Activated CD4-positive, CD25-positive, alpha-beta regulatory T cell treated with anti-CD3 and anti-CD28 coated beads, Interleukin-2, amount 50 U/mL, for 16 hours (primary cell): ENCODE results near the gene TAS2R39.
"Not testable (repeated sequence)": the region's sequence is repeated elsewhere in the genome, so short reads cannot be mapped to it uniquely, and the experiment has no call there.

Experiments
- DNase-seq: peaks from one replicate; pipeline ENCODE4 v3.0.0-alpha.2; 2020; ENCODE audit warnings: low read depth, low spot score

TAS2R39 gene

GRCh38 chr7:143183024-143183423, at the start of gene TAS2R39:
Gene TAS2R39, plus strand, starts transcription at chr7:143183419. Its CDS starts 0 bp downstream, at chr7:143183419.
- no peak for DNase-seq

GRCh38 chr7:143147070-143147469, 36.1 kb upstream of the TAS2R39 start:
- DNase-seq = no peak

GRCh38 chr7:143148050-143148449, 35.2 kb upstream of the TAS2R39 start:
- no peak for DNase-seq

- DNase-seq = no peak
Measured at GRCh38 chr7:143148651-143149050, 34.6 kb upstream of the TAS2R39 start.

GRCh38 chr7:143150696-143151095, 32.5 kb upstream of the TAS2R39 start:
- not testable (repeated sequence) for DNase-seq

- not testable (repeated sequence) for DNase-seq
Measured at GRCh38 chr7:143158617-143159016, 24.6 kb upstream of the TAS2R39 start.

- DNase-seq = no peak
Measured at GRCh38 chr7:143171697-143172096, 11.5 kb upstream of the TAS2R39 start.

GRCh38 chr7:143172354-143172753, 10.9 kb upstream of the TAS2R39 start:
- no peak for DNase-seq

GRCh38 chr7:143176128-143176527, 7.1 kb upstream of the TAS2R39 start:
- DNase-seq = no peak

- DNase-seq = no peak
Measured at GRCh38 chr7:143177374-143178119, 5.7 kb upstream of the TAS2R39 start.

GRCh38 chr7:143180771-143181170, 2.4 kb upstream of the TAS2R39 start:
- DNase-seq = not testable (repeated sequence)

GRCh38 chr7:143181349-143181748, 1.9 kb upstream of the TAS2R39 start:
- DNase-seq = no peak

GRCh38 chr7:143185551-143185950, 2.3 kb downstream of the TAS2R39 start:
- no peak for DNase-seq

- no peak for DNase-seq
Measured at GRCh38 chr7:143188994-143189393, 5.8 kb downstream of the TAS2R39 start.

GRCh38 chr7:143193880-143194279, 10.7 kb downstream of the TAS2R39 start:
- no peak for DNase-seq

- no peak for DNase-seq
Measured at GRCh38 chr7:143199040-143199439, 15.8 kb downstream of the TAS2R39 start.

GRCh38 chr7:143202161-143202560, 18.9 kb downstream of the TAS2R39 start:
- no peak for DNase-seq

GRCh38 chr7:143203386-143203785, 20.2 kb downstream of the TAS2R39 start:
- DNase-seq = no peak

GRCh38 chr7:143205560-143206293, 22.5 kb downstream of the TAS2R39 start:
- DNase-seq = no peak

- DNase-seq = no peak
Measured at GRCh38 chr7:143210541-143210940, 27.3 kb downstream of the TAS2R39 start.

GRCh38 chr7:143213478-143213877, 30.3 kb downstream of the TAS2R39 start:
- not testable (repeated sequence) for DNase-seq

- peak; percentile 52 for DNase-seq
Measured at GRCh38 chr7:143214789-143215679, 31.8 kb downstream of the TAS2R39 start.
